ENCODE results near the gene GRAPL.
"Not testable (repeated sequence)": the region's sequence is repeated elsewhere in the genome, so short reads cannot be mapped to it uniquely, and the experiment has no call there.

The GRAPL gene

DNA sequence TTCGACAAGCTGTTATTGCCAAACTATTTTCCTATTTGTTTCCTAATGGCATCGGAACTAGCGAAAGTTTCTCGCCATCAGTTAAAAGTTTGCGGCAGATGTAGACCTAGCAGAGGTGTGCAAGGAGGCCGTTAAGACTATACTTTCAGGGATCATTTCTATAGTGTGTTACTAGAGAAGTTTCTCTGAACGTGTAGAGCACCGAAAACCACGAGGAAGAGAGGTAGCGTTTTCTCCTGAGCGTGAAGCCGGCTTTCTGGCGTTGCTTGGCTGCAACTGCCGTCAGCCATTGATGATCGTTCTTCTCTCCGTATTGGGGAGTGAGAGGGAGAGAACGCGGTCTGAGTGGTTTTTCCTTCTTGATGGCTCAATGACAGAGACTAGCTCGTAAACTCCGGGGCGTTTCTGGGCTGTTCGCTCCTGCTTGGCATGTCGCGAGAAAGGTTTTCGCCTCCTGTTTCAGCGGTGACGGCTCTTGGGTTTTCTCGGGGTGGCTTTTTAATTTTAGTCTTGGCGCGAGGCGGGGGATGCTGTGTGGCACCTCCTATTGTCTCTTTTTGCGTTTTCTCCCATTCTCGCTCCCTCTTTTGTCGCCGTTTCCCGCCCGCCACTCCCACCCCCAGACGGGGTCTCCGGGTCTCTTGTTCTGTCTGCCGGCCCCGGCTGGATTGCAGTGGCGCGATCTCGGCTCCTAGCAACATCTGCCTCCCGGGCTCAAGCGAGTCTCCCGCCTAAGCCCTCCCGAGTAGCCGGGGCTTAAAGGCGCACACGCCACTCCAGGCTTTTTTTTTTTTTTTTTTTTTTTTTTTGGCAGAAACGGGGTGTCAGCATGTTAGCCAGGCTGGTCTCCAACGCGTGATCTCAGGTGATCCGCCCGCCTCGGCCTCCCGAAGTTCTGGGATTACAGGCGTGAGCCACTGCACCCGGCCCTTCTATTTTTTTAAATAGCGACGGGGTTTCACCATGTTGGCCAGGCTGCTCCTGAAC, 60.8 kb downstream of the GRAPL start:
- not testable (repeated sequence) for DNase-seq (ENCODE audit: insufficient read length); FAIRE-seq

DNA sequence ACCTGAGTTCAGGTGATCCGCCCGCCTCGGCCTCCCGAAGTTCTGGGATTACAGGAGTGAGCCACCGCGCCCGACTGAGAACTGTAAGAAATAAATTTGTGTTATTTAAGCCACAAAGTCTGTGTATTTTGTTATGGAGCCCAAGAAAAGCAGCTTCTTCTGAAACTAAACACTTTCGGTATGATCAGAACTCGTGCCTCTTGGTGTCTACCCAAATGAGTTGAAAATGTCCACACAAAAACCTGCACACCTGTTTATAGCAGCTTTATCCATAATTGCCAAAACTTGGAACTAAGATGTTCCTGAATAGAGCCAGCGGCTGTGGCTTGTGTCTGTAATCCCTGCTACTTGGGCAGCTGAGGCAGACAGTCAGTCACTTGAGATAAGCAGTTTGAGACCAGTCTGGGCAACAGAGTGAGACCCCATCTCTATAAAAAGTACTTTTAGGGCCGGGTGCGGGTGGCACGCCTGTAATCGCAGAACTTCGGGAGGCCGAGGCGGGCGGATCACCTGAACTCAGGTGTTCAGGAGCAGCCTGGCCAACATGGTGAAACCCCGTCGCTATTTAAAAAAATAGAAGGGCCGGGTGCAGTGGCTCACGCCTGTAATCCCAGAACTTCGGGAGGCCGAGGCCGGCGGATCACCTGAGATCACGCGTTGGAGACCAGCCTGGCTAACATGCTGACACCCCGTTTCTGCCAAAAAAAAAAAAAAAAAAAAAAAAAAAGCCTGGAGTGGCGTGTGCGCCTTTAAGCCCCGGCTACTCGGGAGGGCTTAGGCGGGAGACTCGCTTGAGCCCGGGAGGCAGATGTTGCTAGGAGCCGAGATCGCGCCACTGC, 61.7 kb downstream of the GRAPL start:
- DNase-seq (ENCODE audit: insufficient read length); FAIRE-seq: not testable (repeated sequence)

DNA sequence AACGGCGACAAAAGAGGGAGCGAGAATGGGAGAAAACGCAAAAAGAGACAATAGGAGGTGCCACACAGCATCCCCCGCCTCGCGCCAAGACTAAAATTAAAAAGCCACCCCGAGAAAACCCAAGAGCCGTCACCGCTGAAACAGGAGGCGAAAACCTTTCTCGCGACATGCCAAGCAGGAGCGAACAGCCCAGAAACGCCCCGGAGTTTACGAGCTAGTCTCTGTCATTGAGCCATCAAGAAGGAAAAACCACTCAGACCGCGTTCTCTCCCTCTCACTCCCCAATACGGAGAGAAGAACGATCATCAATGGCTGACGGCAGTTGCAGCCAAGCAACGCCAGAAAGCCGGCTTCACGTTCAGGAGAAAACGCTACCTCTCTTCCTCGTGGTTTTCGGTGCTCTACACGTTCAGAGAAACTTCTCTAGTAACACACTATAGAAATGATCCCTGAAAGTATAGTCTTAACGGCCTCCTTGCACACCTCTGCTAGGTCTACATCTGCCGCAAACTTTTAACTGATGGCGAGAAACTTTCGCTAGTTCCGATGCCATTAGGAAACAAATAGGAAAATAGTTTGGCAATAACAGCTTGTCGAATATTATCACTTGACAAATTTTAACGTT, 62.5 kb downstream of the GRAPL start:
- FAIRE-seq; DNase-seq (ENCODE audit: insufficient read length): not testable (repeated sequence)

DNA sequence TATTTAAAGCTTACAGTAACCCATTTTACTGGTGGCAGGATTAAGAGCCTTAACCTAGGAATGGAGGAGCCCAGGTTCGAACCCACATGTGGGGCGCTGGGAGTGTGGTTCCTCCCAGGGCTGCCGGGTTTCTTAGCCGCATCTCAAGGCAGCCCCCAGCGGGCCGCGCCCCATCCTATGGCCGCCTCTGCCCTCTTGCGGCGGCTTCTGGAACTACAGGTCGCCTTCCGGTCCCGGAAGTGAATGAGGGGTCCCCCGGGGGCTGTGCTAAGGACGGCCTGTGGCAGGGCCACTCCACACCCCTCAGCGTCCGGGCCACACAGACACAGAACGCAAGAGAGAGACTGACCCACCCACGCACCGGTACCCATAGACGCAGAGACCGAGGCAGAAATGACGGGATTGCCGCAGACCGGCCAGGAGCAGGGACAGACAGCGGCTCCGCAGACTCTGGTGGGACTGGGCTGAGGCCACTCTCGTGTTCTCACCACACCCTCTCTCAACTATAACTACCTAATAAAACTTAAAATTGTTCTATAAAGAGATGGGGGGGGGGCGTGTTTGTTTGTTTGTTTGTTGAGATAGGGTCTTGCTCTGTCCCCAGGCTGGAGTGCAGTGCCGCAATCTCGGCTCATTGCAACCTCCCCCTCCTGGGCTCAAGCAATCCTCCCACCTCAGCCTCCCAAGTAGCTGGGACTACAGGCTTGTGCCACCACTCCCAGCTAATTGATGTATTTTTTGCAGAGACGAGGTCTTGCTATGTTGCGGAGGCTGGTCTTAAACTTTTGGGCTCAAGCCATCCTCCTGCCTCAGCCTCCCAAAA, 69.2 kb downstream of the GRAPL start:
- not testable (repeated sequence) for FAIRE-seq; DNase-seq (ENCODE audit: insufficient read length)

DNA sequence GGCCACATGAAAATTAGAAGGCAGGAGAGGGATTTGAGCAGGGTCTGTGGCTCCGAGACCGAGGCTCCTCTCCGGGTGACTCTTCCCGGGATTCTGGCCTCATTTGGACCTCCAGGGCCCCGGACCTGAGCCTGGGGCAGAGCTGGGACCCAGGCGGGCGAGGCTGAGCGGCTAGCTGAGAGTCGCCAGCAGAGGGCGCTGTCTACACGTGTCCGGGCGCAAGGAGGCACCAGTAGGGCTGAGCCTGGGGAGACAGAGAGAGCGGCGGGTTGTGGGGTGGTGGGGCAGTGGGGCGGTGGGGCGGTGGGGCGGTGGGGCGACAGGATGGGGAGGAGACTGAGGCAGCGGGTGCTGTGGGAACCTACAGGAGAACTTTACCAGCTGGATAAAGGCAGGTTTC, 75.1 kb downstream of the GRAPL start:
- FAIRE-seq; DNase-seq (ENCODE audit: insufficient read length): not testable (repeated sequence)

DNA sequence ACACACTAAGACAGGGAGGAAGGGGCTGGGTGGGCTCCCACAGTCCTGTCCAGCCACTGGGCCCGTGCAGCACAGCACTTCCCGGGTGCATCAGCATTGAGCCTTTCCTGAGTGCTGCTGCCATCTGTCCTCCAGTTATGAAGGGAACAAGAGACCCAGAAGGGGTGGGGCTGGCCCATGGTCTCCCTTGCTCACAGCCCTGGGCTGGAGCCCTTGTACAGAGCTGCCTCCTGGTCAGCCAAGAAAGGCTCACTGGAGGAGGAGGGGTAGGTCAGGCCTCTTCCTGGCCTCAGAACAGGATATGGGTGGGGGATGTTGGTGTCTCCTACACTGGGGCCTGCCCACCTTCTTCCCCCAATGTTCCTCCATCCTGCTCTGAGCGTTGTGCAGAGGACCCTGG, 76.0 kb downstream of the GRAPL start:
- not testable (repeated sequence) for DNase-seq (ENCODE audit: insufficient read length); FAIRE-seq
